WTC11 (cell line): ENCODE data around the gene MIP.

ENCODE experiments used
- CTCF ChIP-seq: fragments of 200-600 bp; IDR thresholded peaks from 2 replicates; pipeline ENCODE4 v1.8.0; 2022; ENCODE audit warnings: antibody characterized with exemption
- ZNF219 ChIP-seq: sonication (generic); formaldehyde crosslinking; IDR thresholded peaks from 2 replicates; pipeline ENCODE4 v1.8.0; 2023; ENCODE audit warnings: missing genetic modification reagents, mild to moderate bottlenecking, borderline replicate concordance

DNA sequence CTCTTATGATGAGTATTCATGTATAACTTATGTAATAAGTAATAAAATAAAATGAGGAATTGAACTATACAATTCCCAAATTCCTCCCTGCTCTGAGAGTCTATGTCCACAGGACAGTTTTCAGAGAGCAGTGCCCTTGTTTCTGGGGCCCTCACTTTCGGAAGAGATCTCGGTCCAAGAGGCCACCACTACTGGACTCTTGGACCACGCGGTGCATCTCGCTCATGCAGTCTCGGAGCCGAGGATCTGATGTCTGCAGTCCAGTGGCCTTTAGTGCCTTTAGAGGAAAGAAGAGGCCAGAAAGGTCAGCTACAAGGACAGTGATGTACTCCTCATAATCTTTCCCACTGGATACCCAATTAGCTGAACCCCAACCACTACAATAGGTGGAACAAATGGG is 25.2 kb upstream of the MIP start:
- TF ChIP-seq CTCF (no peak), ZNF219 (no peak)
